ENCODE data around the gene NUDT19.
"Not testable (repeated sequence)": the region's sequence is repeated elsewhere in the genome, so short reads cannot be mapped to it uniquely, and the experiment has no call there.

Gene NUDT19

GRCh38 chr19:32692727-32693061 lies 1.1 kb downstream of the NUDT19 start:
- peak overlapping the region; percentile 97 for H3K9ac ChIP-seq (ENCODE audit: low read depth, low read length, poor library complexity, severe bottlenecking)
- H3K79me2 ChIP-seq (ENCODE audit: insufficient read depth, low read length) = peaks cover 68% of the 10 kb centered on the region

GRCh38 chr19:32693151-32694108 lies 1.8 kb downstream of the NUDT19 start:
- H3K27me3 ChIP-seq (ENCODE audit: insufficient read depth, low read length, poor library complexity, severe bottlenecking); H3F3A ChIP-seq (ENCODE audit: low read depth); H3K36me3 ChIP-seq (ENCODE audit: insufficient read depth, low read length); H2AFZ ChIP-seq (ENCODE audit: low read length); H3K9me2 ChIP-seq (replicated peaks; ENCODE audit: low read depth, low read length); H3K9me3 ChIP-seq (ENCODE audit: insufficient read depth, low read depth, low read length): not testable (repeated sequence)
- Histone ChIP-seq H4K20me1 (ENCODE audit: insufficient read depth, low read length, poor library complexity, severe bottlenecking) (peaks cover 47% of the 10 kb centered on the region), H3K79me2 (ENCODE audit: insufficient read depth, low read length) (peaks cover 73% of the 10 kb centered on the region), H3K4me2 (ENCODE audit: low read depth, low read length, poor library complexity, severe bottlenecking) (peak overlapping the region; percentile 92), H3K4me1 (ENCODE audit: insufficient read depth, low read length, poor library complexity, severe bottlenecking) (peaks cover 44% of the 10 kb centered on the region), H3K9ac (ENCODE audit: low read depth, low read length, poor library complexity, severe bottlenecking) (peak overlapping the region; percentile 97), H3K4me3 (ENCODE audit: low read length, poor library complexity, severe bottlenecking) (peak overlapping the region; percentile 100)

More at GRCh38 chr19:32692727-32693061, 1.1 kb downstream of the NUDT19 start:
- H3K9me3 ChIP-seq (ENCODE audit: insufficient read depth, low read depth, low read length) = no peaks in the 10 kb centered on the region
- 0 out of 2 replicates have a peak, but pooled peaks cover 2% of the 10 kb centered on the region for H3K36me3 ChIP-seq (ENCODE audit: insufficient read depth, low read length)
- no peak for TF ChIP-seq EZH2phosphoT487 (IDR thresholded peaks at IDR 0.05; ENCODE audit: borderline replicate concordance)
- no peak for TF ChIP-seq CTCF (conservative IDR thresholded peaks at IDR 0.05; ENCODE audit: low read length)
- peaks cover 44% of the 10 kb centered on the region for H3K4me1 ChIP-seq (ENCODE audit: insufficient read depth, low read length, poor library complexity, severe bottlenecking)
- no peaks in the 10 kb centered on the region for H3K9me2 ChIP-seq (replicated peaks; ENCODE audit: low read depth, low read length)
- no peaks in the 10 kb centered on the region for H3F3A ChIP-seq (ENCODE audit: low read depth)
- peak overlapping the region; percentile 100 for H3K4me3 ChIP-seq (ENCODE audit: low read length, poor library complexity, severe bottlenecking)
- peak overlapping the region; percentile 94 for H2AFZ ChIP-seq (ENCODE audit: low read length)
- no peaks in the 10 kb centered on the region for H3K27me3 ChIP-seq (ENCODE audit: insufficient read depth, low read length, poor library complexity, severe bottlenecking)
- H4K20me1 ChIP-seq (ENCODE audit: insufficient read depth, low read length, poor library complexity, severe bottlenecking) = peaks cover 44% of the 10 kb centered on the region
- peak overlapping the region; percentile 92 for H3K4me2 ChIP-seq (ENCODE audit: low read depth, low read length, poor library complexity, severe bottlenecking)

DNA sequence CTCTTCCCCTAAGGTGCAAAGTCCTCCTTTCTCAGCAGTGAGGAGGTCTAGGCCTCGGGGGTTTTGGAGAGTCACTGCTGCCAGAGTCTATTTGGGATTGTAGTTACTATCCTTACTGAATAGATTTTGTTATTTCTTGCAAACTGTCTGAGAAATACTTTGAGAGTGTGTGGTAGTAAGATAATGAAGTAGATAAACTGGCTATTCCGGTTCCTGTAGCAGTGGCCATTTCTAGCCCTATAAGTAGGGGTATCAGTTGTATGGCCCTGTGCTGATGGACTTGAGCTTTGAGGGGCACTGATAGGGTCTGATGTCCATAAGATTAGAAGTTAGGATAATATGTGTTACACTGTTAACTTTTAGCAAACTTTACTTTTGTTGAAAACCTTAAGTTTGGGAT lies 2.7 kb downstream of the NUDT19 start:
- Histone ChIP-seq H3K79me2 (ENCODE audit: insufficient read depth, low read length) (peaks cover 81% of the 10 kb centered on the region), H3K4me1 (ENCODE audit: insufficient read depth, low read length, poor library complexity, severe bottlenecking) (peaks cover 44% of the 10 kb centered on the region), H4K20me1 (ENCODE audit: insufficient read depth, low read length, poor library complexity, severe bottlenecking) (peaks cover 54% of the 10 kb centered on the region), H3K4me2 (ENCODE audit: low read depth, low read length, poor library complexity, severe bottlenecking) (peak overlapping the region; percentile 92), H3K4me3 (ENCODE audit: low read length, poor library complexity, severe bottlenecking) (peak overlapping the region; percentile 100)
- not testable (repeated sequence) for H3K36me3 ChIP-seq (ENCODE audit: insufficient read depth, low read length); H3K9me2 ChIP-seq (replicated peaks; ENCODE audit: low read depth, low read length); H3K9ac ChIP-seq (ENCODE audit: low read depth, low read length, poor library complexity, severe bottlenecking); H3F3A ChIP-seq (ENCODE audit: low read depth); H3K9me3 ChIP-seq (ENCODE audit: insufficient read depth, low read depth, low read length); H3K27me3 ChIP-seq (ENCODE audit: insufficient read depth, low read length, poor library complexity, severe bottlenecking); H2AFZ ChIP-seq (ENCODE audit: low read length)

GRCh38 chr19:32694851-32695250 lies 3.2 kb downstream of the NUDT19 start:
- H3K4me2 ChIP-seq (ENCODE audit: low read depth, low read length, poor library complexity, severe bottlenecking) = peak overlapping the region; percentile 92
- not testable (repeated sequence) for H3K9me3 ChIP-seq (ENCODE audit: insufficient read depth, low read depth, low read length); H2AFZ ChIP-seq (ENCODE audit: low read length); H3K27me3 ChIP-seq (ENCODE audit: insufficient read depth, low read length, poor library complexity, severe bottlenecking); H3K9ac ChIP-seq (ENCODE audit: low read depth, low read length, poor library complexity, severe bottlenecking); H3F3A ChIP-seq (ENCODE audit: low read depth); H3K36me3 ChIP-seq (ENCODE audit: insufficient read depth, low read length); H3K9me2 ChIP-seq (replicated peaks; ENCODE audit: low read depth, low read length)
- peaks cover 44% of the 10 kb centered on the region for H3K4me1 ChIP-seq (ENCODE audit: insufficient read depth, low read length, poor library complexity, severe bottlenecking)
- peaks cover 57% of the 10 kb centered on the region for H4K20me1 ChIP-seq (ENCODE audit: insufficient read depth, low read length, poor library complexity, severe bottlenecking)
- H3K4me3 ChIP-seq (ENCODE audit: low read length, poor library complexity, severe bottlenecking) = peak overlapping the region; percentile 100
- H3K79me2 ChIP-seq (ENCODE audit: insufficient read depth, low read length) = peaks cover 87% of the 10 kb centered on the region

GRCh38 chr19:32695506-32695905 lies 3.9 kb downstream of the NUDT19 start:
- peak overlapping the region; percentile 92 for H3K4me2 ChIP-seq (ENCODE audit: low read depth, low read length, poor library complexity, severe bottlenecking)
- peaks cover 59% of the 10 kb centered on the region for H4K20me1 ChIP-seq (ENCODE audit: insufficient read depth, low read length, poor library complexity, severe bottlenecking)
- H3F3A ChIP-seq (ENCODE audit: low read depth); H3K27me3 ChIP-seq (ENCODE audit: insufficient read depth, low read length, poor library complexity, severe bottlenecking); H2AFZ ChIP-seq (ENCODE audit: low read length); H3K9me2 ChIP-seq (replicated peaks; ENCODE audit: low read depth, low read length); H3K9me3 ChIP-seq (ENCODE audit: insufficient read depth, low read depth, low read length): not testable (repeated sequence)
- peak overlapping the region; percentile 100 for H3K4me3 ChIP-seq (ENCODE audit: low read length, poor library complexity, severe bottlenecking)
- H3K4me1 ChIP-seq (ENCODE audit: insufficient read depth, low read length, poor library complexity, severe bottlenecking) = peaks cover 46% of the 10 kb centered on the region
- H3K36me3 ChIP-seq (ENCODE audit: insufficient read depth, low read length) = peaks cover 13% of the 10 kb centered on the region; the same call in 1 of the 2 replicates
- H3K79me2 ChIP-seq (ENCODE audit: insufficient read depth, low read length) = peaks cover 93% of the 10 kb centered on the region
- peak overlapping the region; percentile 29 for H3K9ac ChIP-seq (ENCODE audit: low read depth, low read length, poor library complexity, severe bottlenecking)

DNA sequence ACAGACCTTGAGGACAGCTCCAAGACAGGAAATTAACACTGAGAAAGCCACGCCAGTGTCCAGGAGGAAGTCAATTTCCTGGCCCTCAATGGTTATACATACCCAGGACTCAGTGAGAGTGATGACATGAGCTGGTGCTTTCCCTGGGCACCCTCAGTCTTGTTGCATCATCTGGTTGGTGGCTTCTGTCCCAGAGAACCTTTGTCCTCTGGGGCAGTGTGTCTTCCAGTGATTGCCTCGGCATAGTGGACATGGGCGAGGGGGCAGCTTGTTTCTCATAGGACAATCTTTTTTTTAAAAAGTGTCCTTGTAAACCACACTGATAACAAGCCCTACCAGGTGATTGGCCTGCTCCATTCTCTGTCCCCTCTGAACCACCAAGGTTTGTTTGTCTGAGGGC lies 5.2 kb downstream of the NUDT19 start:
- H3K27me3 ChIP-seq (ENCODE audit: insufficient read depth, low read length, poor library complexity, severe bottlenecking); H3K9me2 ChIP-seq (replicated peaks; ENCODE audit: low read depth, low read length); H2AFZ ChIP-seq (ENCODE audit: low read length); H3F3A ChIP-seq (ENCODE audit: low read depth); H3K9ac ChIP-seq (ENCODE audit: low read depth, low read length, poor library complexity, severe bottlenecking); H3K9me3 ChIP-seq (ENCODE audit: insufficient read depth, low read depth, low read length): not testable (repeated sequence)
- H3K36me3 ChIP-seq (ENCODE audit: insufficient read depth, low read length) = peaks cover 15% of the 10 kb centered on the region; the same call in 1 of the 2 replicates
- H3K4me2 ChIP-seq (ENCODE audit: low read depth, low read length, poor library complexity, severe bottlenecking) = peak overlapping the region; percentile 92
- peaks cover 96% of the 10 kb centered on the region for H3K79me2 ChIP-seq (ENCODE audit: insufficient read depth, low read length)
- H4K20me1 ChIP-seq (ENCODE audit: insufficient read depth, low read length, poor library complexity, severe bottlenecking) = peaks cover 64% of the 10 kb centered on the region
- H3K4me3 ChIP-seq (ENCODE audit: low read length, poor library complexity, severe bottlenecking) = peak overlapping the region; percentile 100
- peaks cover 44% of the 10 kb centered on the region for H3K4me1 ChIP-seq (ENCODE audit: insufficient read depth, low read length, poor library complexity, severe bottlenecking)
